HuH-7.5 (cell line): ENCODE results near the gene MBNL2.

Experiments used
- DNase-seq: peaks from one replicate; pipeline ENCODE4 v3.0.0; 2011; ENCODE audit warnings: low spot score

The MBNL2 gene

GRCh38 chr13:97212004-97212403 lies 10.1 kb upstream of the MBNL2 start:
- no peak for DNase-seq

GRCh38 chr13:97212601-97213040 lies 9.5 kb upstream of the MBNL2 start:
- no peak for DNase-seq

DNA sequence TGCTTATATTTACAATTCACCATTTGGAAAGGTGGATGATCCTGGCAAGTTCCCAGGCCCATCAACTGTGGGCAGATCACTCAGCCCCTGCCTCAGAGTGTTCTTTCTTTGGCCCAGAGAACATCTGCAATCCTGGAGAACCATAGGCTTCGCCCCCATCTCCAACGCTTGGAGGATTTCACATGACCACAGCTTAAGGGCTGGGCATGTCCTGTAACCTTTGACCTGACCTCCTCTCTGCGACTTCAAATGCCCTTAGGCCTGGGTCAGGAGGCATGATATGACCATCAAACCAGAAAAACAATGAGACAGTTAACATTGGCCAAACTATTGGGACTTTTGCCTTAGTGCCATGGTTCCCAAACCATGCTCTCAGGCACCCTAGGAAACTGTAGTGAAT lies 7.2 kb upstream of the MBNL2 start:
- DNase-seq: no peak

DNA sequence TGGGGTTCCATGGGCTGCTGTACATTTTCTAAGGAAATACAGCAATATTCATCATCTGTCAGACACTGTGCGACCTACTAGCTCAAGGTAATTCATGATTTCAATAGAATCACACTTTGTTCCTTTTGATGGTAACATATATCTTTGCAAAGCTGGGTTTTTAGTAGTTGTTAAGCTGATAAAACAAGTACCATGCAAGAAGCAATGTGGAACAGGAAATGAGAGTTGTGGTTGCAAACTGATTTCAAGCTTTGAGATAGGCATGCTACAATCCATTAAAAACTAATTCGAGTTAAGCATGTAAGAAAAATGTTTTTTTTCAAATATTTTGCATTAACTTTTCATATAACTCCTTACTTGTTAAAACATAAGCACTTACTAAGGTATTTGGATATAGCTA lies 6.8 kb upstream of the MBNL2 start:
- DNase-seq: no peak

DNA sequence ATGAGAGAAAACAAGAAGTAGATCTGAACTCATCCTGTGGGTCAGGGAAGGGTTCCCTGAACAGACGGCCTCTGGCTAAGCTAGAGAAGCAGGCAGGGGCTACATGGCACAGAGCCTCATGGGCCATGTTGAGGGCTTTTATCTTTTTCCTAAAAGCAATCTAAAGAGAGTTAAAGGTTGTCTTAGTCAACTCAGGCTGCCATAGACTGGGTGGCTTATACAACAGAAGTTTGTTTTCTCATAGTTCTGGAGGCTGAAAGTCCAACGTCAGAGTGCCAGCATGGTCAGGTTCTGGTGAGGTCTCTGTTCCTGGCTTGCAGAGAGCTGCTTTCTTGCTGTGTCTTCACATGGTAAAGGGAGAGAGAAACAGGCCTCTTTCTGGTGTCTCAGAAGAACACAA lies 2.9 kb upstream of the MBNL2 start:
- DNase-seq: no peak

DNA sequence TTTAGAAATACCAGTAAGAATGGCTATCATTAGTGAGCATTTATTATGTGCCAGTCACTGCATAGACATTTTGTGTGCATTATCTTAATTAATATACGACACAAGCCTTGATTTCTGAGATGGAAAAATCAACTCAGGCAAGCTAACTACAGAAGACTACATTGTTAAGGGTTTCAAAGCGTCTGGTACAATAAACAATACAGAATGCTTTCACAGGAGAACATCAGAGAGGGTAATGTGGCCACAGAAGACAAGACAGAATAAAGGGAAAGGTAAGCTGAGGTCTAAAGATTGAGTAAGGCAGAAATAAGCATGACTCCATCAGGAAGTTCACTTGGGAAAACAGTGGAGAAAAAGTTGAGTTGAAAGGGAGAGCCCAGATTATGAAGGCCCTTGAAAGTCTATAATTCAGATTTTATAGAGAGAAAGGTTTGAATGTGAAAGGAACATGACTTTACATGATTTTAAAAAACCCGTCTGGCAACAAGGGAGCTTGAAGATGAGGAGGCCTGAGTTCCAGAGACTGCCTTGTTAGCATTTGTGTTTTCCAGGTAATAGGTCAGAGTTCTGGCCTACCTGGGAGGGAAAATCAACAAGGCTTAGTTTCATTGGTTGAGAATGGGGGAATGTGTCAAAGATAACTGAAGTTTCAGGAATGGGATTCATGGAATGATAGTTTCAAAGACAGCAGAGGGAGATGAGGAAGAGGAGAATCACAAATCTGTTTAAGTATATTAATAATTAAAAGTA lies 1.8 kb upstream of the MBNL2 start:
- no peak for DNase-seq

- DNase-seq: no peak
Measured at GRCh38 chr13:97221046-97221445, 1.1 kb upstream of the MBNL2 start.

- DNase-seq: no peak
Measured at GRCh38 chr13:97221466-97221865, 667 bp upstream of the MBNL2 start.

DNA sequence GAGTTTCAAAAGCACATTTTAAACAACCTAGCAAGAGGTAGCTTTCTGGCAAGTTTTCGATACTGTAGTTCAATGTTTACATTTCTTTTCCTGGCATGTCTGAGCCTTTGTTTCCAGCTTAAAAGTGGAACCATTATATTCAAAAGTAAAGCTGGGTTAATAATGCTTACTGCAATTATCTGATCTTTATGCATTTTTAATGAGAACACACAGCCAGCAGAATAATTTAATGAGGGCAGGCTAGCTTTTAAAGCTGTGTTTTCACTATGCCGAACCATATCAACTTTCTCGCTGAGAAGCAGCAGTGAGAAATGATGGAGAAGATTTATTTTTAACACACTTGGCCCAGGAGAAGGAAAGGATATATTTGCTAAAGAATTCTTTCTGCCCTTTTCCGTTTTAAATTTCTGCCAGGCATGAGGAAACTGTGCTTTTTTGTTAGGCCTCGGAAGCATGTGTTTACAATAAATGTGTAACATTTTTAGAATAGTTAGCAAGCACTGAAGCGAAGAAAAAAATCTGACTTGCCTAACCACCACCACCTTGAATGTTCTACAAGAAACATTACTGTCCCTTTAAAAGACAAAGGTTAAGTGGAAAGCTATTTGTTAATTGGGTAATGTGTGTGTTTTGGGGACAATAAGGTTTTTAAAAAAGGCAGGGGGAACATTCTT lies 1.0 kb downstream of the MBNL2 start:
- no peak for DNase-seq

- no peak for DNase-seq
Measured at GRCh38 chr13:97223711-97224541, 1.8 kb downstream of the MBNL2 start.

DNA sequence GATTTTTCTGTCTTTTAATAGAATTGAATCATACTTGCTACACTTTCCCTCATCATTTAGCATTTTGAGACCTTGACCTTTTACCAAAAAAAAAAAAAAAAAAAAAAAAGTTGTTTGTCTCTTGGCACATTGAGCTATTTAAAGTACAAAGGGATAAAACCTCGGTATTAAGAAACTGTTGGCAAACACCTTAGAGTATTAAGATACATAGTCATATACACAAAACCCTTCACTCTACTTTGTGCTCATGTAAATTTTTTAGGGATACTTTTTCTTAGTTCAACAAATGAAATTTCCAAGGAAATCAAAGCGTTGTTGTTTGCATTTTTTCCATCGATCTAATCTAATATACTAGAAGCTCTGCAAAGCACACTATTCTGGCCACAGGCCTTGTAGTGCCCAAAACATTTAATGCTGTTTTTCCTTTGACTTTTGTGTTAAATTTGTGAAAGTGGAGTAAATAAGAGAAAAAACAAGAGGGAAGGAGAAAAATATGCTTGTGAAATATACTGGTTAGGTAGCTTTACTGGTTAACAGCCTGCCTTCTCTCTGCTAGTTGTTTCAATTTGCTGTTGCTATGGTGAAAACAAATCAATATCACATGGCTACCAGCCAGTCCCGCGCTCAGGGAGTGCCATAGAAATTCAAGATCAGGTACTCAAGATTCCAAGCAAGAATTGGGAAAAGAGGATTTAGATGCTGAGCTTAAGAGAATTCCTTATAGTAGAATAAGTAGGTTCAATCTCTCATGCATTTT lies 2.6 kb downstream of the MBNL2 start:
- DNase-seq: no peak

DNA sequence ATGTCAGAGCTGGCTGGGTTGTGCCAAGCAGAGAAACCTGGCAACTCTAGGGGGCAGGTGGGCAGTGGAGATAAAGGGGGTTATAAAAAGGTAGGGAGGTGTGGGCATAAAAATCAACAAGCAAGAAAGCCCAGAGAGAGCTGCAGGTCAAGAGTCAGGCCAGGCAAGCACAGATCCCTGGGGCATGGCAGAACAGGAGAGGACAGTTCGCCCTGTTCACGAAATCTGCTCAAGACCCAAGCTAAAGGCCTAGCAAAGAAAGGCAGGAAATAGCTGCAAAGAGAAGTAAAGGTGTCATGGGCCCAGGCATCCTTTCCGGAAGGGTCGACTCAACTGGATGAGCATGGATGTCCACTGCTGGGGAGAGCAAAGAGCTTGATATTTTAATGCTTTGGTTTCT lies 3.4 kb downstream of the MBNL2 start:
- DNase-seq: no peak

- DNase-seq: no peak
Measured at GRCh38 chr13:97226013-97226412, 3.9 kb downstream of the MBNL2 start.

- DNase-seq: no peak
Measured at GRCh38 chr13:97226788-97227627, 4.9 kb downstream of the MBNL2 start.

- DNase-seq: no peak
Measured at GRCh38 chr13:97228850-97229521, 6.9 kb downstream of the MBNL2 start.

GRCh38 chr13:97229699-97230098 lies 7.6 kb downstream of the MBNL2 start:
- no peak for DNase-seq

GRCh38 chr13:97231118-97231828 lies 9.1 kb downstream of the MBNL2 start:
- DNase-seq: no peak

DNA sequence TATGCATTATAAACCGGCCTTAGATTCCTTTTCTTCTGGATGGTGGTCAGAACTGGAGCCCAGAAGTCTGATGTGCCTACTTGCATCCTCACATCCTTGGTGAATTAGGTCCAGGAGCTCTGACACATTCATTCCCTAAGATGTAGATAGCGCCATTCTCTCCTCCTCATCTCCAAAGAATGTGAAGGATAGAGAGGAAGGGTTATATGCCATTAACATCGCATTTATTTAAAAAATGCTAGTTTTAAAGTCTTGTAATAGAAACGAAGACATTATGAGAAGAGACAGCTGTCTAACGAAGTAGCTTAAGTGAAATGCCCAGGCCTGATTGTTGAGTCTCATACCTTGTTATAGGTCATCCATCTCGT lies 9.7 kb downstream of the MBNL2 start:
- no peak for DNase-seq

GRCh38 chr13:97233499-97233898 lies 11.4 kb downstream of the MBNL2 start:
- DNase-seq: no peak

DNA sequence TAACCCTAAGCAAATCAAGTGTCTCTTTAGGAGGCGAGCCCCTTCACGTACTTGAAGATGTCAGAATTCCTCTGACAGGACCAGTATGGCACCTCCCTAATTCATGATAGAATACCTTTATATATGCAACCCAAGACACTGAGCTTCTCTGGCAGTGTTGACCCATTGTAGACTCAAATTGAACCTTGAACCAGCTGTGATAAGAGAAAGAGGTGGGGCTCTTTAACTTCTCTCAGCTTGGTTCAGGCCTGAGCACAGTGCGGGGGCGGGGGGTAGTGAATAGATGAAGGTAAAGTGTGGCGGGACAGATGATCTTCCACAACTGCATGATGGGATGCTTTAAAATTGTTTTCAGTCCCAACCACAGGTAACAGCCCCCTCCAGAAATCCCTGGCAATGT lies 12.1 kb downstream of the MBNL2 start:
- no peak for DNase-seq
